ENCODE measurements around the gene FAM177B.

The FAM177B gene

DNA sequence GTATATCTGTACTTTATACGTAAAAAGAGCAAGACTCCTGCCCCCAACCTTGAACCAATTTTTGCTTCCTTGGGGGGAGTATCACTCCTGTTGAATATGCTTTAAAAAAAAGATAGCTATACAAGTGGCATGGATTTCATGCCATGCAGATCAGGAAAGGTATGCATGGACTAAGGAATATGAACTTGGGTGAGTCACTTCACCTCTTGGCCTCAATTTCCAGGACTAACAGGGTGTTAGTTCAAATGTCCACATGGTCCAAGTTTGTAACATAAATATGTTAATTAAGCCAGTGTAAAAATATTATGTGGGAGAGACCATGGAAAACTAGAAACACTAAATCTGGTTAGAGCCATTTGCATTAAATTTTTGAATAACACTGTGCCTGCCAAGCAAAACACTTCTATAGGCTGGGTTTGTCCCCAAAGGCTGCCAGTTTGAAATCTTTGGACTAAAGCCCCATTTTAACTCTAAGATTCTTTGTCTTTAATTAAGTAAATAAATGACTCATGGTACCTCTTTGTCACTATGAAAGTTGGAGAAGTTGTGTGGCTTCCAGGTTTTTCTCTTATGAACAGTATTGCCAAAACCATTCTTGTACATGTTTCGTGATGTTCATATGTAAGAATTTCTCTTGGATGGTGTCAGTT, 33.1 kb downstream of the FAM177B start:
- Histone ChIP-seq H3K4me1 (ENCODE audit: low read length) (peaks cover 4% of the 10 kb centered on the region), H3K4me3 (ENCODE audit: low read length) (no peak overlapping the region), H3K4me2 (ENCODE audit: low read depth, low read length) (no peak overlapping the region), H3K79me2 (ENCODE audit: low read length) (no peaks in the 10 kb centered on the region), H3F3A (ENCODE audit: insufficient read depth, low read length) (peaks cover 12% of the 10 kb centered on the region; the same call in 1 of the 2 replicates), H3K9ac (ENCODE audit: low read length) (no peak overlapping the region), H3K27me3 (replicated peaks; ENCODE audit: insufficient read depth, low read length) (no peaks in the 10 kb centered on the region), H3K9me2 (replicated peaks; ENCODE audit: insufficient read depth, low read length) (no peaks in the 10 kb centered on the region), H3K9me3 (replicated peaks; ENCODE audit: insufficient read depth, low read length) (no peaks in the 10 kb centered on the region), H3K27ac (ENCODE audit: low read length) (no peak overlapping the region), H3K36me3 (replicated peaks; ENCODE audit: insufficient read depth, low read length) (no peaks in the 10 kb centered on the region), H4K20me1 (ENCODE audit: insufficient read depth, low read length) (no peaks in the 10 kb centered on the region), H2AFZ (ENCODE audit: low read length) (no peak overlapping the region)
- TF ChIP-seq EZH2phosphoT487 (IDR thresholded peaks at IDR 0.05; ENCODE audit: low read length) (no peak), EZH2 (optimal IDR thresholded peaks at IDR 0.05; ENCODE audit: low read depth, low read length) (no peak)
- TF ChIP-seq, protein P1, sequence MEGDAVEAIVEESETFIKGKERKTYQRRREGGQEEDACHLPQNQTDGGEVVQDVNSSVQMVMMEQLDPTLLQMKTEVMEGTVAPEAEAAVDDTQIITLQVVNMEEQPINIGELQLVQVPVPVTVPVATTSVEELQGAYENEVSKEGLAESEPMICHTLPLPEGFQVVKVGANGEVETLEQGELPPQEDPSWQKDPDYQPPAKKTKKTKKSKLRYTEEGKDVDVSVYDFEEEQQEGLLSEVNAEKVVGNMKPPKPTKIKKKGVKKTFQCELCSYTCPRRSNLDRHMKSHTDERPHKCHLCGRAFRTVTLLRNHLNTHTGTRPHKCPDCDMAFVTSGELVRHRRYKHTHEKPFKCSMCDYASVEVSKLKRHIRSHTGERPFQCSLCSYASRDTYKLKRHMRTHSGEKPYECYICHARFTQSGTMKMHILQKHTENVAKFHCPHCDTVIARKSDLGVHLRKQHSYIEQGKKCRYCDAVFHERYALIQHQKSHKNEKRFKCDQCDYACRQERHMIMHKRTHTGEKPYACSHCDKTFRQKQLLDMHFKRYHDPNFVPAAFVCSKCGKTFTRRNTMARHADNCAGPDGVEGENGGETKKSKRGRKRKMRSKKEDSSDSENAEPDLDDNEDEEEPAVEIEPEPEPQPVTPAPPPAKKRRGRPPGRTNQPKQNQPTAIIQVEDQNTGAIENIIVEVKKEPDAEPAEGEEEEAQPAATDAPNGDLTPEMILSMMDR (IDR thresholded peaks at IDR 0.05; ENCODE audit: low read length): no peak
- no peak for DNase-seq

DNA sequence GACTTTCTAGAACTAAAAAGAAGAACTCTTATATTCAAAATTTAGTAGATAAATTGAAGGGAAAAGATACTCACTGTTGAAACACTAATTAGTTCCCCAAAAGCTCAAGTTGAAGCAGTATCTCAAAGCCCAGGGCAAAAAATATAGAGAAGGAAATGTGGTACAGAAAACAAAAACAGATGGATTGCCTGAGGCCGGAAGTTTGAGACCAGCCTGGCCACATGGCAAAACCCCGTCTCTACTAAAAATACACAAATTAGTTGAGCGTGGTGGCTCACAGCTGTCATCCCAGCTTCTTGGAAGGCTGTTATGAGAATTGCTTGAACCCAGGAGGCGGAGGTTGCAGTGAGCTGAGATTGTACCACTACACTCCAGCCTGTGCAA, 36.0 kb downstream of the FAM177B start:
- Histone ChIP-seq H3K27ac (ENCODE audit: low read length) (peak overlapping the region; percentile 36; the same call in 1 of the 2 replicates), H3K4me3 (ENCODE audit: low read length) (no peak overlapping the region), H2AFZ (ENCODE audit: low read length) (no peak overlapping the region)

DNA sequence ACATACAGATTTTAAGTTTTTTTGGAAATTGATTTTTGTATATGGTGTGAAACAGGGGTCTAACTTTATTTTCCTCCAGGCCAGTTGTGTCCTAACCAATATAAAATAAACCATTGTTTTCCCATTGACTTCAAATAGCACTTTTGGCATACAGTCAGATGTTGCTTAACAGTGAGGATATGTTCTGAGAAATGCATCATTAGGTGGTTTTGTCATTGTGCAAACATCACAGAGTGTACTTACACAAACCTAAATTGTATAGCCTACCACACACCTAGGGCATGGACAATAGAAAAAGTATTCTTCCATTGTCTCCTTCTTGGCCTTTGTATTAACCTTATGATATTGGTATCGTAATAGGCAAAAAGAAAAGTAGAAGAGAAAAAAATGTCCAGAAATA, 40.5 kb downstream of the FAM177B start:
- no peak overlapping the region for H3K4me3 ChIP-seq (ENCODE audit: low read length)
- TF ChIP-seq, protein P1 (IDR thresholded peaks at IDR 0.05; ENCODE audit: low read length): no peak
- TF ChIP-seq EZH2 (optimal IDR thresholded peaks at IDR 0.05; ENCODE audit: low read depth, low read length) (no peak), EZH2phosphoT487 (IDR thresholded peaks at IDR 0.05; ENCODE audit: low read length) (no peak)

More for the DNA sequence above, 36.0 kb downstream of the FAM177B start:
- Histone ChIP-seq H3K9ac (ENCODE audit: low read length) (no peak overlapping the region), H3K27me3 (replicated peaks; ENCODE audit: insufficient read depth, low read length) (no peaks in the 10 kb centered on the region), H3K36me3 (replicated peaks; ENCODE audit: insufficient read depth, low read length) (no peaks in the 10 kb centered on the region), H3K9me3 (replicated peaks; ENCODE audit: insufficient read depth, low read length) (no peaks in the 10 kb centered on the region), H4K20me1 (ENCODE audit: insufficient read depth, low read length) (no peaks in the 10 kb centered on the region), H3K79me2 (ENCODE audit: low read length) (no peaks in the 10 kb centered on the region), H3K4me1 (ENCODE audit: low read length) (peaks cover 4% of the 10 kb centered on the region), H3F3A (ENCODE audit: insufficient read depth, low read length) (peaks cover 12% of the 10 kb centered on the region; the same call in 1 of the 2 replicates), H3K9me2 (replicated peaks; ENCODE audit: insufficient read depth, low read length) (no peaks in the 10 kb centered on the region), H3K4me2 (ENCODE audit: low read depth, low read length) (peak overlapping the region; percentile 8; the same call in 1 of the 2 replicates)
- TF ChIP-seq EZH2 (optimal IDR thresholded peaks at IDR 0.05; ENCODE audit: low read depth, low read length) (no peak), EZH2phosphoT487 (IDR thresholded peaks at IDR 0.05; ENCODE audit: low read length) (no peak)
- TF ChIP-seq, protein P1 (IDR thresholded peaks at IDR 0.05; ENCODE audit: low read length): no peak
- DNase-seq: peak; percentile 62

More for the DNA sequence above, 40.5 kb downstream of the FAM177B start:
- no peak overlapping the region for H2AFZ ChIP-seq (ENCODE audit: low read length)
- H3K4me2 ChIP-seq (ENCODE audit: low read depth, low read length): no peak overlapping the region
- H4K20me1 ChIP-seq (ENCODE audit: insufficient read depth, low read length): no peaks in the 10 kb centered on the region
- H3F3A ChIP-seq (ENCODE audit: insufficient read depth, low read length): peaks cover 12% of the 10 kb centered on the region; the same call in 1 of the 2 replicates
- peaks cover 4% of the 10 kb centered on the region for H3K4me1 ChIP-seq (ENCODE audit: low read length)
- no peaks in the 10 kb centered on the region for H3K79me2 ChIP-seq (ENCODE audit: low read length)
- no peak overlapping the region for H3K27ac ChIP-seq (ENCODE audit: low read length)
- no peaks in the 10 kb centered on the region for H3K27me3 ChIP-seq (replicated peaks; ENCODE audit: insufficient read depth, low read length)
- no peaks in the 10 kb centered on the region for H3K36me3 ChIP-seq (replicated peaks; ENCODE audit: insufficient read depth, low read length)
- H3K9me3 ChIP-seq (replicated peaks; ENCODE audit: insufficient read depth, low read length): no peaks in the 10 kb centered on the region
- no peak for DNase-seq
- no peaks in the 10 kb centered on the region for H3K9me2 ChIP-seq (replicated peaks; ENCODE audit: insufficient read depth, low read length)
- no peak overlapping the region for H3K9ac ChIP-seq (ENCODE audit: low read length)
